C1 segment of cervical spinal cord (tissue), 14 donors: ENCODE results near the gene CMSS1.

Source experiments
- DNase-seq, 14 donors: peaks; one replicate each; lab custom pipeline; 2025; lab: John Stamatoyannopoulos, UW

CMSS1 gene

DNA sequence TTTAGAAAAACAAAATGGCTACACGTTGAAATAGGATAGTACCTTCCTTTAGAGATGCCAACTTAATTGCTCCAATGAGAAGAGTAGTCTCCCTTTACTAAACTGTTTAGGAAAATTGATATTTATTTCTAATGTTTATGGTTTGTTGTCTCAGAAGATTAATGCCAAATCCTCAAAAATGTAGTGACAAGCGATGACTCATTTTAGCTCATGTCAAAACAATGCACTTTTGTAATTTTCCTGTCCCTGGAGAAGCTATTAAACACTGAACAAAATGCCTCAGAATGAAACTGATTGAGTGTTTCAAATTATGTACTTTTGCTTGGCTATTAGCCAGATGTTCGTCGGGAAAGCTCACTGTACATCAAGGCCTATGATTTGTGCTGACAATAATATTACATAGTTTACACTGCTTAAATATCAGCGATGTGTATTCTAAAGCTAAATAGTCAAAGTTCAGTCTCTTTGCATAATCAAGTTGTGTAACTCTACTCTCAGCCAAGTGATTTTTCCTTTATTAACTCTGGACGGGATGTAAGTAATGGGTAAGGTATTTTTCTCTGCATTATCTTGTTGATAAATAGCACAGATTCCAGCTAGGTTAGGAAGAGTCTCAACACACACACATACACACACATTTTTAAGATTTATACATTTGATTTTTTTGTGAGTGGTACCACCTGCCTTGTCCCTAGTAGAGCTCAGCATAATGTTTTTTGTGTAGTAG, 83.7 kb downstream of the CMSS1 start:
- no peak for DNase-seq

- no peak for DNase-seq
These were observed 84.4 kb downstream of the CMSS1 start for GRCh38 chr3:99902091-99902490.

DNA sequence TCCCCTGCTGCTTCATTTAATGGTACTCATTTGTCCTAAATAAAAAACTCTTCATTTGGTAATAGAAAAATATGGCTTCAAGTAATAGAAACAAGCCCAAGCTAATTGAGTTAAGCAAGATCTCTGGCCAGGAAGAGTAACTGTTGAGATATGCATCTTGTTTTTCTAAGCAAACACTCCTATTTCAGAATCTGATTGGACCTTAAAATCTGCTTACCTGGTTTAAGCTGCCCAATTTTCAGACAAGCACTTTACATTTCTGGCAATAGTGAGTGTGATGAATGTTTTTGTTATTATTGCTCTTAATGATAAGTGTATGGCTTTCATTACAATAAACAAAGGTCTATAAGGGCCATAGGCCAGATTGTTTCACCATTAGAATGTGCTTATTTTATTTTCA, 86.2 kb downstream of the CMSS1 start:
- no peak for DNase-seq

DNA sequence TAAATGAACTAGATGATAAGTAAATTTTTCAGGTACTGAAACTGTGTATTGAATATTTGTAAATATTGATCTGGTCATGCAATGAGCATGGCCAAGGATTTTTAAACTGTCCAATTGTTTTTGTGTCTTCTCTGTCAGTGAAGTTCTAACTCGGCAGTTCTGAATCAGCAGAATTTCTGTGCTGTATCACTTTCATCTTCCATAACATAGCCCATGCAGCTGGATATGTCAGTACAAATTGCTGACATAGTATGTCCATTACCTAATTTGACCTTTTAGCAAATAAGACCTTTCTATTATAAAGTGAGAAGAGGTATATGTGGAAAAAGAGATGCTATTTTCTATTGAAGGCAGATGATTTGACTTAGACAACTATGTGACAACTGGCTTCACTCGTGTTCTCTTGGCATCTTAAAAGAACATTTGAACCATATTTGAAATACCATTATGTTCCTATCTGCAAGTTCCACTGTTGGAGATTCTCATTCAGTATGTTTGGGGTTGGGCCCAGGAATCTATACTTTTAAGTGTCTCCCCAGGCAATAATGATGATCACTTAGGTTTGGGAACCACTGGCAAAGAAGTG, 90.4 kb downstream of the CMSS1 start:
- no peak for DNase-seq

- no peak for DNase-seq
These were observed 92.2 kb downstream of the CMSS1 start for GRCh38 chr3:99909714-99910495.

GRCh38 chr3:99910752-99911290, 93.2 kb downstream of the CMSS1 start:
- no peak for DNase-seq

DNA sequence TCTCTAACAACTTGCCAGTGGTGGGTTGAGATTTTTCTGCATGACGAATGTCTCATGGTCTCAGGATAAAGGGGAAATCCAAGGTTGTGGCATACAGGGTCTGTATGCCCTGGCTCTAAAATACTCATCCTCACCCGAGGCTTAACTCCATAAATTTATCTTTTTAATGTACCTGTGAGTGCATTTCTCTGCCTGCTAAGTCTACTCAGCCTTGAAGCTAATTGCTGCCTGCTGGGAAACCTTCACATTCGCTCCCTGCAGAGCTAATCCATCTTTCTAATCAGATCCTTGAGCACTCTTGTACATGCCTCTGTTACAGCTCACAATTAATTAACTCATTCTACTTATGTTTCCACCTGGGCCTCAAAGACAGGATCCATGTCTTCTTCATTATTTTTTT, 93.8 kb downstream of the CMSS1 start:
- no peak for DNase-seq

- no peak for DNase-seq
These were observed 98.3 kb downstream of the CMSS1 start for GRCh38 chr3:99915906-99916432.

DNA sequence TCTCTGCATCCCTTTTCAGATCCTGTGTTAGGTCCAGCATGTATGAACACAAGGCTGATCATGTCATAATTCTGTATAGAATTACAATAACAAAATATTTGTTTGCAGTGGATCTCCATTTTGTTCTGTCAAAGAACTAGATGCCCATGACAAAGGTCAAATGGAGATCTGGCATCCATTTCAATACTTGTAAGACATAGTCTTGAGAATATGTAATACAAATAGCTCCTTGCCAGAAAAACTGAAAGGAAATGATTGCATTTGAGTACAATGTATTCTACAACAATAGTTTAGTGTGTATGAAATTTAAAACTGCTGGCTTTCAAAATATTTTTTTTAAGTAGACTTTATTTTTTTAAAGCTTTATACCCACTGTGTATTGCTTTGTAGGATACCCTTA, 101.1 kb downstream of the CMSS1 start:
- DNase-seq, result no peak

DNA sequence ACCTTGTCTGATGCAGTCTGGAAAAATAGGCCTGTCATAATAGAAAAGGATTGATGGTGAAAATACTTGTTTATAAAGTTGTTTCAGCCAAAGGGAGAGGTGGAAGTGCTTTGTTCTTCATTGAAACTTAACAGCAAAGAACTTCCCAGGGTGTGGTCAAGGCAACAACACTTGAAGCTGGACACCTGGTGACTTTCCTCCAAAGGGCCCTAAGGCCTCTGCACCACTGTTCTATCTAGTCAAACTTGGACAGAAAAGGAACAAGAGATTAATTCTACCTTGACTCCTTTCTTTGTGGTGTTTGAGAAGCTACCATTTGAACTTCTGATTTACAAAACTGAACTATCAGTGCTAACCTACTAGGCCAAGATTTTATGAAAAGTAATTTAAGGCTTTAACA, 102.0 kb downstream of the CMSS1 start:
- no peak for DNase-seq

DNA sequence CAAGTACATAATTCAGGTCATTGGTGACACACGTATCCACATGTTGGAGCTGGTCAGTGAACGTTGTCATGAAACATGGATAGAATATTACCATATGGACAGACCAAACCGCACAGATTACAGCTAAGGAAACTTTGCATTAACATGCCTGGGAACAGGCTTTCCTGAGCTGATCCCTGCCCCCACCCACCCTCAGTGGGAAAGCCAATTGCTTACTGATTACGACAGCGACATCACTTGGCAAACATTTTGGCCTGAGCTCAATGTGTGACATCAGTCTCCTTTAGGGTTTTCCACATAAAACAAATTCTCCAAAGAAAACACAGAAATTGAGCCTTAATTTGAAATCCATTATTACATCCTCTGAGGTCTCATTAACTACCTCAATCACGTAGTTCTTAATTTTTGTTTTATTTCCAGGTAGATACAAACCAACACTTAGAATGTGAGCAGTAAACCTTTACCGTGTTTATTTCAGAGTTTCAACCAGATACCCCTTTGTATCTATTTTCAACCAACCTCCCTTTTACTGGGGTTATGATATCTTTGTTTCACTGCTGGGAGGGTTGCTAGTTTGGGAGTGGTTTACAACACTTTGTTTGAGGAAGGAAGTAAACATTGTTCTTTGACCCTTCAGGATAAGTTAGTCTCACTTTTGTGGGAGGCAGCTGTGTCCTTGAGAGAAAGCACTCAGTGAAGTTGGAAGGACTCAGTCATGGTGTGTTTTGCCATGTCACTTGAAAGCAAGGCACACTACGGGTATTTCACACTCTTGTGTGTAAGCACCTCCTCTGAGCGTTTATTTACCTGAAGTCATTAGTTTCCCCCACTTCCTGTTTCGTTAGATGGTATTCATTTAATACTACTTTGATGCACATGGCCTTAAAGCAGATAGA, 103.1 kb downstream of the CMSS1 start:
- DNase-seq, result peak in 2 of 14 donors; percentile 5 to 13

- DNase-seq, result no peak
These were observed 103.7 kb downstream of the CMSS1 start for GRCh38 chr3:99921377-99921695.

DNA sequence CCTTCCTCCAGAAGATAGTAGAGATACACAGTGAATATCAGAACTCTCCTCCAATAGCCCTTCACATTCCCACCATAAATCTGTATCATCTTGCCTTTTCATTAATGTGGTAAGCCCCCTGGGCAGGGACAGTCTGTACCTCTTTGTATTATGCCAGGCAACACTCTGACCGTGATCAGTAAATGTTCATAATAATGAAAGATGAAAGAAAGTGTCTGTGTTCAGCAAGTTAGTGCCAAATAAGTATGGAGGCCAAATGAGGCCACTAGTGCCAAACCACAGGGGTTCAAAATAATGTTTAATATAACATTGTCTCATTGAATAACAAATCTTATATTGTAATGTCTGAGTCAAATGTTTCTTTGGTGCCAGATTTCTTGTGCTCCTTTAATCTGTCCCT, 104.3 kb downstream of the CMSS1 start:
- no peak for DNase-seq

DNA sequence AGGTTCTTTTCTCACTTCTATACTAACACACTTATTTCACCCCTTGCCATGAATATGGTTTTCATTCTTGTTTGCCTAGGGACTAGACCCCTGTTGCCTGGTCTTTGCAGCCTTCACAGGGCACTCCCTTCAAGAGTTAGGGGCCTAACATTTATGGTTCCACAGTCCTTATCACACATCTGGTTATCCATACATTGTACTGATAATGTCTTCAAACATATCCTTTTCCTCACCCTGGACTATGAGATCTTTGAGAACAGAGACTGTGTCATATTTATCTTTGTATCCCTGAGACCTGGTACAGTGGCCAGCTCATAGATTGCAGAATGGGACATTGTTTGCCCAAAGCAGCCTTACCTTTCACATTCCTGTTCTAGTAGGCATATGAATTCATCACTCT, 106.2 kb downstream of the CMSS1 start:
- no peak for DNase-seq

GRCh38 chr3:99925584-99926230, 108.0 kb downstream of the CMSS1 start:
- peak in 2 of 14 donors; percentile 12 to 81 for DNase-seq

DNA sequence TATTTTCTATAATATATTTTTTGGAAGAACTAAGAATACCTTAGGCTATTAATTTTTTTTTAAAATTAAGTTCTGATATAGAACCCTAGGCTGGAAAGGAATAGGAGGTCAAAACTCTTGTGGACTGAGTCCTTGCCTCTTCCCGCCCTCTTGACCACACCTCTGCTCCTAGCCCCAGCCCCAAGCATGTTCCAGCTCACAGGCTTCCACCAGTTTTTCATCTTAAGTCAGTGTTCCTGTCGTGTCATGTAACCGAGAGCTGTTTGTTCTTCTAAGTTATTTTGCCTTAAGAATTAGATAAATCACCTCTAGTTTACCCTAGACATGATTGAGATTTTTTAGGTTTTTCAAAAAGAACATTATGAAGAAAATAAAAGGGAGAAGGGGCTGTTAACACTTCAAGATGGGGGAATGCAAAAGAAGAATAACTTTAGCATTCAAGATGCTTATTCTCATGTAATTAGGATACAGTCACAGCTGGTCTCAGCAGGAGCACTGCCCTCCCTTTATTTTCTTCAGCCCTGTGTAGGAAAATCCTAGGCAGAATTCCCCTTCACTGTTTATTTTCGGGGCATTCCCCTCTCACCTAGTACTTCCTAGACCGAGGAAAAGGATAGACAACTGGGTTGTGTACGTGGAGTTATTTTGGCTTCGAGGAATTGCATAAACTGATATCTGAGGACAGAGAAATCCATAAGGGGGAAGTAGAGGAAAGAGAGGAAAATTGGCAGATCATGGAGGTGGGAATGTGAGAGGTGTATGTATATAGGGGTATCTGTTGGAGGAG, 110.2 kb downstream of the CMSS1 start:
- DNase-seq, result no peak

DNA sequence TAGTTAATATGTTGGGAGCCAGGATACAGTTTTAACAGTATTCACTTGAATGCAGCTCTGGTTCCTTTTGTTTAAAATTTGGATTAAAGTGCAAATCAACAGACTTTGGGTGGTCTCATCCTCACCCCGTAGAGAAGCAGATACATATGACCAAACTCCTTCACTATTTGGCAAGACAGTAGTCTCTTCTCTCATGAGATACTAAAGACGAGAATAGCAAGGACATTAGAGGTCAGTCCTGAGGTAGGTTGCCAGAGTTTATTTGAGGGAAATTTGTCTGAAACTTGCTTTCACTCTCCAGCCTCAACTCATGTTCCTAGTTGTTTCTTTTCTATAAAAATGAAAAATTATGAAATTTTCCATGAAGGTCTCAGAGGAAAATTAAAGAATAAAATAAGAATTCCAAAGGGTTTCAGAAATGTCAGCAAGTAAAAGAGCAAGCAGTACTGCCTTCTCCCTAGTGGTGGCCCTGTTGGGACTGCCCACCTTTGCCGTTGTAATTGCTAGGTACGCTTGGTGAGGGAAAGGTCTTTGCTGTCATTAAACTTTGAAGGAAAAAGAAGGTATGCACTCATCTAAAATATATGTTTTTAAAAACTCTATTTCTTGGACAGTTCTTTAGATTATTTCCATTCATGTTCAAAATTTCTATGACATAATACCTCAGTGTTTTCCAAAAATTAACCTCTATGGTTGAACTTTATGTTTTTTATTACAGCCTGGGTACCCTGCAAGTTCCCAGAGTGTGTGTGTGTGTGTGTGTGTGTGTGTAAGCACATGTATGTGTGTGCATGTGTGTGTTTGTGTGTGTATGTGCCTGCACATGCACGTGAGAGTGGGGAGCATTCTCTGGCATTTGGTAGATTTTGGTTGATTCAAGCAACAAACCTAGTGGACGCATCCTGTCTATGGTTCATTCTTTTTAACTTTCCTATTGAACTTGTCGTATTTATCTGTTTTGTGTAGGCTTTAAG, 111.4 kb downstream of the CMSS1 start:
- no peak for DNase-seq

GRCh38 chr3:99929745-99930139, 112.1 kb downstream of the CMSS1 start:
- DNase-seq, result peak in 1 of 14 donors; percentile 67

DNA sequence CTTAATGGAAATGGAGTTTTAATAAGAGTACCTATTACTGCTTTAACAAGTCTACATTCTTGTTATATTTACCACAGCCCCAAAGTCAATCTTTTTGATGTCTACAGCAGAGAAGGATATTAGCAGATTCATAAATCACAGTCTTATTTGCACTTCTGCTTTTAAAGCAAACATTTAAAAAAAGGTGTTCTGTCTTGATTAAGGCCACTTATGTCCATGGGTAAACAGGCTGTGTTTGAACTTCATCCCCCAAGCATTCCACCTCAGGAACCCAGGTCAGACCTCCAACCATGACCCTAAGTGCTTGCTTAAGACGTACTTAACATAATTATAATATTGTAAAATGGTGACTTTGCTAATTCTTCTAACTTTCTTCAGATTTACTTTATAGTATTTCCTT, 113.4 kb downstream of the CMSS1 start:
- no peak for DNase-seq
